ENCODE results near the gene LDLR.
"Not testable (repeated sequence)": the region's sequence is repeated elsewhere in the genome, so short reads cannot be mapped to it uniquely, and the experiment has no call there.

- not testable (repeated sequence) for TF ChIP-seq CTCF, EZH2 (IDR thresholded peaks at IDR 0.05)
Measured at GRCh38 chr19:11180975-11181374, 91.7 kb downstream of the LDLR start.
